Activated T-cell treated with anti-CD3 and anti-CD28 coated beads for 48 hours (primary cell): ENCODE data around the gene KRTAP1-3.
"Not testable (repeated sequence)": the region's sequence is repeated elsewhere in the genome, so short reads cannot be mapped to it uniquely, and the experiment has no call there.

Experiments
- DNase-seq: peaks from one replicate; pipeline ENCODE4 v3.0.0-alpha.2; 2020; ENCODE audit warnings: low read depth

KRTAP1-3 gene

GRCh38 chr17:41054556-41054955 lies 19.9 kb upstream of the KRTAP1-3 start:
- DNase-seq: not testable (repeated sequence)

- no peak for DNase-seq
Observed at GRCh38 chr17:41054025-41054424, 19.4 kb upstream of the KRTAP1-3 start.

- no peak for DNase-seq
Observed at GRCh38 chr17:41052566-41052965, 17.9 kb upstream of the KRTAP1-3 start.

- DNase-seq: no peak
Observed at GRCh38 chr17:41049110-41049509, 14.4 kb upstream of the KRTAP1-3 start.

DNA sequence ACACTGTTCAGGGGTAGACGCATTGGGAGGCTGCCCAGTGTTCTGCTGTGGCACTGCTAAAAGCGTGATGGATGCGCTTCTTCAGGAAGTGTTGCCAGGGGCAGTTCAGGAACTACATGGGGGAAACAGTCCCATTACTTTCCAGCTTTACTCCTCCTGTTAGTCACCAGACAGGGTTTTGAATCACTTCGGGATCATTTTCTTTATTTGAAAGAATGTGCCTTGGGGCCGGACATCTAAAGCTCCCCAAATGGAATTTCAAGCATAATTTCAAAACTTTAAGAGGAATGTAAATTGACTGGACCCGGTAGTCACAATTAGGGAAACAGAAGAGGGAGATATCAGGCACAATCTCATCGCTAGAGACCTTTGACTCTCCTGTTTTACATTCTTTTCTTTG lies 13.8 kb upstream of the KRTAP1-3 start:
- no peak for DNase-seq

- not testable (repeated sequence) for DNase-seq
Observed at GRCh38 chr17:41046735-41047465, 12.2 kb upstream of the KRTAP1-3 start, which contains the start of gene KRTAP2-1. Gene KRTAP2-1, minus strand, starts transcription at chr17:41047316. Its CDS starts 49 bp downstream, at chr17:41047267.

DNA sequence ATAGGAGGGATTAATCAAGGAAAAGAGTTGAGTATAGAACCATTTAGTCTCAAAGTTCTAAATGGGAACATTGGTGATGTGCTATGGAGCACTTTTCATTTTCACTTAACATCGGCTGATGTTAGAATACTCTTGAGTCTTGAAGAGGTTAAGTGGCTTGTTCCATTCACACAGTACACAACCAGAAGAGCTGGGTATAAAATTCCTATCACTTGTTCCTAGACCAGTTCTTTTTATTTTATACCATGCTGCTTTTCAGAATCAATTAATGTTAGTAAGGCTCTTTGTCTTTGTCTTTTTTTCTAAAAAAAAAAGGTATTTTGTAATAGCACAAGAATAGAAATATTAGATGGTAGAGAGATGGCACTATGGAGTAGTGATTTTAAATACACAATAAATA lies 8.3 kb upstream of the KRTAP1-3 start:
- DNase-seq: no peak

GRCh38 chr17:41040783-41041571 lies 6.3 kb upstream of the KRTAP1-3 start, which contains the start of gene KRTAP1-1:
Gene KRTAP1-1, minus strand, starts transcription at chr17:41041450. Its CDS starts 53 bp downstream, at chr17:41041397.
- DNase-seq: not testable (repeated sequence)

- no peak for DNase-seq
Observed at GRCh38 chr17:41037853-41038350, 3.2 kb upstream of the KRTAP1-3 start.

DNA sequence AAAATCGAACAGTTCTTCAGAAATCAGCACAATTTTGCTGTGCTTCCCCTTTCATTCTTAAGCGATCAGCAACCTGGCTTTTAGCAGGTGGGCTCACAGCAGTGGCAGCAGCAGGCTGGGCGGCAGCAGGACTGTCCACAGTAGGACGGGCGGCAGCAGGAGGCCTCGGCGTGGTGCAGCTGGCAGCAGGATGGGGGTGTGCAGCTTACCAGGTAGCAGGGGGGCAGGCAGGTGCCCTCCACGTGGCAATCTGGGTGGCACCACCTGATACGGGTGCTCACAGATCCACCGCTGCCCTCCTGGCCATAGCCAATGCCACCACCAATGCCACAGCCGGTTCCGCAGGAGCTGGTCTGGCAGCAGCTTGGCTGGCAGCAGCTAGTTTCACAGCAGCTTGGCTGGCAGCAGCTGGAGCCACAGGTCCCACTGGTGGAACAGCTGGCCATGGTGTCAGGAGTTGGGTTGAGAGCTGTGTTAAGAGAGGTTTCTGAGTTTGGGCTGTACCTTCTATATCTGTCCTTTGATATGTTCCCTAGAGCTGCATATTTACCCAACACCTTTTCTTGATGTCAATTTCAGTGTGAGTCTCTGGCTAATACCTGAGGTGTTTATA lies 4.9 kb downstream of the KRTAP1-3 start, which contains the start of gene KRTAP1-4:
KRTAP1-4 (minus strand) TSS at position 563 of the 613 bp plus-strand sequence; CDS start at position 446, 117 bp downstream.
- DNase-seq: no peak

DNA sequence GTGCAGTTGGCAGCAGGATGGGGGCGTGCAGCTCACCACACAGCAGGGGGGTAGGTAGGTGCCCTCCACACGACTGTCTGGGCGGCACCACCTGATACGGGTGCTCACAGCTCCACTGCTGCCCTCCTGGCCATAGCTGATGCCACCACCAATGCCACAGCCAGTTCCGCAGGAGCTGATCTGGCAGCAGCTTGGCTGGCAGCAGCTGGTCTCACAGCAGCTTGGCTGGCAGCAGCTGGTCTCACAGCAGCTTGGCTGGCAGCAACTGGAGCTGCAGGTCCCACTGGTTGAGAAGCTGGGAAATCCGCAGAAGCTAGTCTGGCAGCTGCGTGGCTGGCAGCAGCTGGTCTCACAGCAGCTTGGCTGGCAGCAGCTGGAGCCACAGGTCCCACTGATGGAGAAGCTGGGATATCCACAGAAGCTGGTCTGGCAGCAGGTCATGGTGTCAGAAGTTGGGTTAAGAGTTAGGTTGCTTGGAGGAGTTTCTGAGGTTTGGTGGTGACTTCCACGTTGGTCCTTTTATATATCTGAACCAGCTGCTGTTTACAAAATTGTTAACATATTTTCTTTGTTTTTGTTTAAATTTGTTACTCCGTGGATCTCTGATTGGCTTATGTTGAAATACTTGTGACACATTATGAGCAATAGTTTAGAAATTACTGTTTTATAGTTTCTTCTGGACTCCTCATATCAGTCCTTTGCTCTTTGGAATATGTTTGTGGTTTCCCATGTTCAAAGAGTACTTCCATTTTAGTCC lies 7.8 kb downstream of the KRTAP1-3 start, which contains the start of gene KRTAP1-5:
KRTAP1-5 (minus strand) TSS at position 494 of the 757 bp plus-strand sequence; CDS start at position 441, 53 bp downstream.
- no peak for DNase-seq

GRCh38 chr17:41024697-41025096 lies 10.0 kb downstream of the KRTAP1-3 start:
- DNase-seq: no peak

DNA sequence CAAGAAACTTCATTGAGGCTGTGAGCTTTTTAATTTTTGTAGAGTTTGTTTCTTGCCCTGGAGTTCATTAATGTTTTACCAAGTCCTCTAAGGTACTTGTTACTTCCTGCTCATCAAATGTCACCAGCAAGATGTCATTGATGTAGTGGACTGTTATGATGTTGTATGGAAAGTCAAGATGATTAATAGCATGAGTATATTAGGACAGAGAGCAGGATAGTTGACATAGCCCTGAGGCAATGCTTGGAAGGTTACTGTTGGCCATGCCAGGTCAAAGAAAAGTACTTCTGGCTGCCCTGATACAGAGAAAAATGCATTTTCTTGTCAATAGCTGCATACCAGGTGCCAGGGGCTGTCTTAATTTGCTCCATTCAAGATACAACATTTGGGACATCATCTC lies 14.3 kb downstream of the KRTAP1-3 start:
- DNase-seq: no peak

DNA sequence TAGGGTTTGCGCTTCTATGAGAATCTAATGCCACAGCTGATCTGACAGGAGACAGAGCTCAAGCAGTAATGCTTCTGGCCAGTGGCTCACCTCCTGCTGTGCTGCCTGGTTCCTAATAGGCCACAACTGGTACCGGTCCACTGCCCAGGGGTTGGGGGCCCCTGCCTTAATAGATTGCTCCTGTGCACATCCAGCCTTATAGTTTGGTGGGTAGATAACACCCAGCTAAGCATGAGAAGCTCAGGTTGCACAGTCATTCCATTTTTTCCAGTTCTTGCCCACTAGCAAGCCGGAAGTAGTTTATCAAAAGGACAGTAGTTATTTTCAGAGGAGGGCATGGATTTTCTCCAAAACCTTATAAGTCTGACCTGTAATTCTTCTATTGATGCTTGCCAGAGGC lies 15.3 kb downstream of the KRTAP1-3 start:
- no peak for DNase-seq

DNA sequence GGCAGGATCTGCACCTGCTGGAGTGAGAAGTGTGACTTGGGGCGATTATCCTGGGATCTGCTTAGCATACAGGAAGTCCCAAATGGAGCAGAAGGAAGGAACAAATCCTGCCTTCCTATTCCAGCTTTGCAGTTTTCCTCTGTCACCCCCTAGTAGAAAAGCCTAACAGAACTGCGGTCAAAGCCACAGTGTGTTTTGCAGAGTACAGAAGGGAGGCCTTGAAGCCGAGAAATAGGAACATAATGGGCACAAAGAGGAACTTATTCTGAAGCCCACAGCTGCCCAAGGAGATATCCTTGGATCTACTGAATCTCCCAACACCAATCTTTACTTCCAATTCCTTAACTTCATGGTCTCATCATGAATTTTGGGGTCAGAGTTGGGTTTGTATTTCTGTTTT lies 16.1 kb downstream of the KRTAP1-3 start:
- DNase-seq: no peak

DNA sequence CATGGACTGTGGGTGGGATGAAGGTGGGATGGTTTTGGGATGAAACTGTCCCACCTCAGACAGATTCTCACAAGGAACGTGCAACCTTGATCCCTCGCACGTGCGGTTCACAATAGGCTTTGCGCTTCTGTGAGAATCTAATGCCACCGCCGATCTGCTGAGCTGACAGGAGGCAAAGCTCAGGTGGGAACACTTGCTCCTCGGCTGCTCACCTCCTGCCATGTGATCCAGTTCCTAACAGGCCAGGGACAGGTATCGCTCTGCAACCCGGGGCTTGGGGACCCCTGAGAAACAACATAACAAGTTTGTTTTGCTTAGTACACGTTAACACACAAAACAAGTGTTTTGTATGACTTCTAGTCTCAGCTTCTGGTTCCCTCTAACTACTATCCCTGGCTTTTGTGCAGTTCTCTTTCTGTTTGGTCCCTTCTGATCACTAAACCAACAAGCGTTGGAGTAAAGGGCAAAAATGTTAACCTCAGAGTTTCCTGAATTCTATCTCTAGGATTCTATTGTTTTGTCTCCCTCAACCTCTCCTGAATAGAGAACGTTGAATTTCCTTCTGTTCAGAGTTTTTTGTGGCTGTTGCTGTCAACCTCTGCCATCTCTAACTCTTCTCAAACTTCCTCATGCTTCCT lies 18.0 kb downstream of the KRTAP1-3 start:
- DNase-seq: no peak

DNA sequence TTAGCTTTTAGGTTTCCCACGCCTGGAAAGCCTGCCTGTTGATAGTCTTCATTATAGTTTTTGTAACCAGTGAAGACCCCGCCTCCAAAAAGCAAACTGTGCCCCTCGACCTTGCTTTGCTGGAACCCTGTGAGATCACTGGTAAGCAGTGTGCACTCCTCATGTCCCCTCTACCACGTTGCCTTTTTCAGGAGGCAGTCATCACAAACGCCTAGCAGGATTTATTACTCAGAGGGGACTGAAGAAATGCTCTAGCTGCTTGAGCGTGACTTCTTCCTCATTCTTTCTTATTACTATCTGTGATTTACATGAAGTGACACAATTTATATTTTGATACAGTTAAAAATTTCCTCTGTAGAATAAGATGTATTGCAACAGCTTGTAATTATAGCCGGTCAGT lies 19.2 kb downstream of the KRTAP1-3 start:
- DNase-seq: no peak

- DNase-seq: no peak
Observed at GRCh38 chr17:41013606-41014005, 21.1 kb downstream of the KRTAP1-3 start.

DNA sequence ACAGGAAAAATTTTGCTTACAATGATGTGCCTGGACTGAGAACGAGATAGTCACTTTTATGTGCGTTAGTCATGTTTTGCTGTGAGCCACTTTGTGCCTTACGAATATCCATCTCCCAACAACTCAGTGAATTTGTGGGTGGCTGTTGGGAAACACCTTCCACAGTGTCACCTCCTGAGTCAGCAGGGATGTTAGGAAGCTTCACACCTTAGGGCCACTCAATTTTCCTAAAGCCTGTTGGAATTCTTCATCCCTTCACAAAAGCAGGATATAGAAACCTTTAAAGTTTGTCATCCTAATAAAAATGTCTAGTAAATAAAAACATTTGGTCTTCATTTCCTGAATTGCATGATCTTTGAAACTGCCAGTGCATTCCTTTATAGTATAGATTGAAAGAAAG lies 21.5 kb downstream of the KRTAP1-3 start:
- no peak for DNase-seq

GRCh38 chr17:41012326-41013120 lies 22.2 kb downstream of the KRTAP1-3 start:
- no peak for DNase-seq
